ENCODE results near the gene TMEM95.

Gene TMEM95

GRCh38 chr17:7392696-7393612 is 38.0 kb downstream of the TMEM95 start:
- peak overlapping the region; percentile 85 for H3K4me3 ChIP-seq (ENCODE audit: low read length)
- DNase-seq (ENCODE audit: low read depth), result no peak
- TF ChIP-seq CTCF (conservative IDR thresholded peaks at IDR 0.05; ENCODE audit: low read depth, low read length), result no peak

GRCh38 chr17:7393613-7394451 is 38.9 kb downstream of the TMEM95 start:
- DNase-seq (ENCODE audit: low read depth), result no peak

GRCh38 chr17:7394452-7395191 is 39.7 kb downstream of the TMEM95 start, which contains the start of gene PLSCR3:
Gene PLSCR3, minus strand, starts transcription at chr17:7394525. Its CDS starts 415 bp downstream, at chr17:7394110.
- peak; percentile 47 for TF ChIP-seq CTCF (conservative IDR thresholded peaks at IDR 0.05; ENCODE audit: low read depth, low read length)
- DNase-seq (ENCODE audit: low read depth), result peak; percentile 54
- H3K4me3 ChIP-seq (ENCODE audit: low read length), result peak within 1 kb of the TSS; percentile 85

More at GRCh38 chr17:7393613-7394451, 38.9 kb downstream of the TMEM95 start:
- peak overlapping the region; percentile 85 for H3K4me3 ChIP-seq (ENCODE audit: low read length)
- TF ChIP-seq CTCF (conservative IDR thresholded peaks at IDR 0.05; ENCODE audit: low read depth, low read length), result peak; percentile 29

GRCh38 chr17:7396147-7396546 is 41.2 kb downstream of the TMEM95 start:
- no peak for TF ChIP-seq CTCF (conservative IDR thresholded peaks at IDR 0.05; ENCODE audit: low read depth, low read length)
- H3K4me3 ChIP-seq (ENCODE audit: low read length), result no peak overlapping the region

GRCh38 chr17:7398612-7399011 is 43.7 kb downstream of the TMEM95 start:
- DNase-seq (ENCODE audit: low read depth), result no peak
- no peak overlapping the region for H3K4me3 ChIP-seq (ENCODE audit: low read length)
- TF ChIP-seq CTCF (conservative IDR thresholded peaks at IDR 0.05; ENCODE audit: low read depth, low read length), result no peak

More at GRCh38 chr17:7396147-7396546, 41.2 kb downstream of the TMEM95 start:
- DNase-seq (ENCODE audit: low read depth), result no peak

- TF ChIP-seq CTCF (conservative IDR thresholded peaks at IDR 0.05; ENCODE audit: low read depth, low read length), result no peak
- H3K4me3 ChIP-seq (ENCODE audit: low read length), result peak overlapping the region; percentile 77
- DNase-seq (ENCODE audit: low read depth), result no peak
These were observed 48.2 kb downstream of the TMEM95 start for GRCh38 chr17:7403043-7403726.

Measured in retinal pigment epithelial cell (primary cell).